Measurements from ENCODE around the gene DNAJC4.
A peak's percentile ranks its signal among the peaks of the same experiment; 100 is the strongest.

DNAJC4 gene

DNA sequence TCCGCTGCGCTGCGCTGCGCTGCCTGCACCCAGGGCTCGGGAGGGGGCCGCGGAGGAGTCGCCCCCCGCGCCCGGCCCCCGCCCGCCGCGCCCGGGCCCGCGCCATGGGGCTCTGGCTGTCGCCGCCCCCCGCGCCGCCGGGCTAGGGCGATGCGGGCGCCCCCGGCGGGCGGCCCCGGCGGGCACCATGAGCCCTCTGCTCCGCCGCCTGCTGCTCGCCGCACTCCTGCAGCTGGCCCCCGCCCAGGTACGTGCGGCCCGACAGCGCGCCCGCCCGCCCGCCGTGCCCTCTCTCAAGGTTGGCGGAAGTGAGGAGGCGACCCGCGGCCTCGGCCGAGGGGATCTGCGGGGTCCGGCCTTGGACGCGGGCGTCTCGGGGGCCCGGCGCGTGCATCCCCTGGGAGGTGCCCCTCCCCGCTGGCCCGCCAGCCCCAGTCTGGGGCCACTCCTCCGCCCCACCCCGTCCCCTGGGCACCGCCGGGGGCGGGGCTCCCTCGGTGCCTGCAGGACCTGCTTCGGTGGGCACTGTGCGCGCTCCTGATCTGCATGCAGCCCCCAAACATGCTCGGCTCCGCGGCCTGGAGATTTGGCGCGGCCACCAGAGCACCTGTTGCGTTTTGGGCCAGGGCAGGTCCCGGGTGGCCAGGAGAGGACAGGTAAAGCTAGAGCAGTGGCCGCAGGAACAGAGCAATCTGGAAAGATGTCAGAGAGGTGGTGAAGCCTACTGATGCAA, 4.5 kb downstream of the DNAJC4 start:
- Histone ChIP-seq H3F3A (ENCODE audit: insufficient read depth, low read length) (peaks cover 20% of the 10 kb centered on the region), H3K9ac (ENCODE audit: low read length) (peak overlapping the region; percentile 46; the same call in 1 of the 2 replicates), H3K4me1 (ENCODE audit: low read length) (peaks cover 10% of the 10 kb centered on the region), H4K20me1 (ENCODE audit: insufficient read depth, low read length) (no peaks in the 10 kb centered on the region), H3K27ac (ENCODE audit: low read length) (no peak overlapping the region), H2AFZ (ENCODE audit: low read length) (peak overlapping the region; percentile 35), H3K9me3 (replicated peaks; ENCODE audit: insufficient read depth, low read length) (no peaks in the 10 kb centered on the region), H3K36me3 (replicated peaks; ENCODE audit: insufficient read depth, low read length) (no peaks in the 10 kb centered on the region), H3K79me2 (ENCODE audit: low read length) (peaks cover 18% of the 10 kb centered on the region), H3K27me3 (replicated peaks; ENCODE audit: insufficient read depth, low read length) (no peaks in the 10 kb centered on the region), H3K9me2 (replicated peaks; ENCODE audit: insufficient read depth, low read length) (no peaks in the 10 kb centered on the region), H3K4me2 (ENCODE audit: low read depth, low read length) (peak overlapping the region; percentile 88), H3K4me3 (ENCODE audit: low read length) (peak overlapping the region; percentile 73)
- DNase-seq, result peak; percentile 60
- TF ChIP-seq, protein P1, sequence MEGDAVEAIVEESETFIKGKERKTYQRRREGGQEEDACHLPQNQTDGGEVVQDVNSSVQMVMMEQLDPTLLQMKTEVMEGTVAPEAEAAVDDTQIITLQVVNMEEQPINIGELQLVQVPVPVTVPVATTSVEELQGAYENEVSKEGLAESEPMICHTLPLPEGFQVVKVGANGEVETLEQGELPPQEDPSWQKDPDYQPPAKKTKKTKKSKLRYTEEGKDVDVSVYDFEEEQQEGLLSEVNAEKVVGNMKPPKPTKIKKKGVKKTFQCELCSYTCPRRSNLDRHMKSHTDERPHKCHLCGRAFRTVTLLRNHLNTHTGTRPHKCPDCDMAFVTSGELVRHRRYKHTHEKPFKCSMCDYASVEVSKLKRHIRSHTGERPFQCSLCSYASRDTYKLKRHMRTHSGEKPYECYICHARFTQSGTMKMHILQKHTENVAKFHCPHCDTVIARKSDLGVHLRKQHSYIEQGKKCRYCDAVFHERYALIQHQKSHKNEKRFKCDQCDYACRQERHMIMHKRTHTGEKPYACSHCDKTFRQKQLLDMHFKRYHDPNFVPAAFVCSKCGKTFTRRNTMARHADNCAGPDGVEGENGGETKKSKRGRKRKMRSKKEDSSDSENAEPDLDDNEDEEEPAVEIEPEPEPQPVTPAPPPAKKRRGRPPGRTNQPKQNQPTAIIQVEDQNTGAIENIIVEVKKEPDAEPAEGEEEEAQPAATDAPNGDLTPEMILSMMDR (IDR thresholded peaks at IDR 0.05; ENCODE audit: low read length), result no peak
- TF ChIP-seq EZH2 (optimal IDR thresholded peaks at IDR 0.05; ENCODE audit: low read depth, low read length) (no peak), EZH2phosphoT487 (IDR thresholded peaks at IDR 0.05; ENCODE audit: low read length) (no peak)

DNA sequence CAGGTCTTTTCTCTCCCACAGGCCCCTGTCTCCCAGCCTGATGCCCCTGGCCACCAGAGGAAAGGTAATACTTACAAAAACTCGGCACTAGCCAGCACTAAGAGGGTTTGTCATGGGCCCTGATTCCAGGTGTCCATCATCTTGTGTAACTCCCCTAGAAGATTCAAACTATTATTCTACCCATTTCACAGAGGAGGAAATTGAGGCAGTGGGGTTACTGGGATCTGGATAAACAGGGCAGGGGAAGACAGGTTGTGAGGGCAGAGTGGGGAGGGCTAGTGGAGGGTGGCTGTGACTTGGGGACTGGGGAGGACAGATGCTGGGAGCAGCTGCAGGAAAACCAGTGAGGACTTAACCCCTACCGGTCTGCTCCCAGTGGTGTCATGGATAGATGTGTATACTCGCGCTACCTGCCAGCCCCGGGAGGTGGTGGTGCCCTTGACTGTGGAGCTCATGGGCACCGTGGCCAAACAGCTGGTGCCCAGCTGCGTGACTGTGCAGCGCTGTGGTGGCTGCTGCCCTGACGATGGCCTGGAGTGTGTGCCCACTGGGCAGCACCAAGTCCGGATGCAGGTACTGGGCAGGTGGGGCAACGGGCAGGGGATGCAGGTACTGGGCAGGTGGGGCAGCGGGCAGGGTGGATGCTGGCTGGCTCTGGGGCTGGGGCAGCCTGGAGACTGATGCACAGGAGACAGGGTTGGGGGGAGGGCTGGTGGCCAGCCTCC, 5.3 kb downstream of the DNAJC4 start:
- no peaks in the 10 kb centered on the region for H3K27me3 ChIP-seq (replicated peaks; ENCODE audit: insufficient read depth, low read length)
- H3K36me3 ChIP-seq (replicated peaks; ENCODE audit: insufficient read depth, low read length), result no peaks in the 10 kb centered on the region
- H4K20me1 ChIP-seq (ENCODE audit: insufficient read depth, low read length), result no peaks in the 10 kb centered on the region
- peaks cover 23% of the 10 kb centered on the region for H3F3A ChIP-seq (ENCODE audit: insufficient read depth, low read length)
- peak overlapping the region; percentile 73 for H3K4me3 ChIP-seq (ENCODE audit: low read length)
- H3K9ac ChIP-seq (ENCODE audit: low read length), result peak overlapping the region; percentile 46; the same call in 1 of the 2 replicates
- H3K4me2 ChIP-seq (ENCODE audit: low read depth, low read length), result peak overlapping the region; percentile 88
- no peaks in the 10 kb centered on the region for H3K9me3 ChIP-seq (replicated peaks; ENCODE audit: insufficient read depth, low read length)
- no peak for DNase-seq
- TF ChIP-seq, protein P1 (IDR thresholded peaks at IDR 0.05; ENCODE audit: low read length), result no peak
- TF ChIP-seq EZH2 (optimal IDR thresholded peaks at IDR 0.05; ENCODE audit: low read depth, low read length), result no peak
- TF ChIP-seq EZH2phosphoT487 (IDR thresholded peaks at IDR 0.05; ENCODE audit: low read length), result no peak
- no peaks in the 10 kb centered on the region for H3K9me2 ChIP-seq (replicated peaks; ENCODE audit: insufficient read depth, low read length)
- peaks cover 18% of the 10 kb centered on the region for H3K79me2 ChIP-seq (ENCODE audit: low read length)
- H3K4me1 ChIP-seq (ENCODE audit: low read length), result peaks cover 16% of the 10 kb centered on the region
- H3K27ac ChIP-seq (ENCODE audit: low read length), result no peak overlapping the region
- H2AFZ ChIP-seq (ENCODE audit: low read length), result no peak overlapping the region

DNA sequence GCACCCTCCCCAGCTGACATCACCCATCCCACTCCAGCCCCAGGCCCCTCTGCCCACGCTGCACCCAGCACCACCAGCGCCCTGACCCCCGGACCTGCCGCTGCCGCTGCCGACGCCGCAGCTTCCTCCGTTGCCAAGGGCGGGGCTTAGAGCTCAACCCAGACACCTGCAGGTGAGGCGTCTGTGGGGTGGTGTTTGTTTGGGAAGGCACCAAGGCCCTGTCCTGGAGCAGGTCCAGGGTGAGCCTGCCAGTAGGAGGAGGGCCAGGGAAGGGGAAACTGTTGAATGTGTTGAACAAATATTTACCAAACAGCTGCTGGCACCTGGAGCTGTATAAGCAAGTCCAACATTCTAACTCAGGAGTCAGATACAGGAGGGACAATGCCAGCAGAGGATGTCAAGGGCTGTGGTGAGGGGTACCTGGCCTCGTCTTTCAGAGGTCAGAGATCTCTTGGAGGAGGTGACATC, 7.2 kb downstream of the DNAJC4 start:
- Histone ChIP-seq H3K9ac (ENCODE audit: low read length) (no peak overlapping the region), H2AFZ (ENCODE audit: low read length) (no peak overlapping the region), H3K9me2 (replicated peaks; ENCODE audit: insufficient read depth, low read length) (no peaks in the 10 kb centered on the region), H3K79me2 (ENCODE audit: low read length) (peaks cover 25% of the 10 kb centered on the region), H3K36me3 (replicated peaks; ENCODE audit: insufficient read depth, low read length) (no peaks in the 10 kb centered on the region), H3K4me1 (ENCODE audit: low read length) (peaks cover 21% of the 10 kb centered on the region), H4K20me1 (ENCODE audit: insufficient read depth, low read length) (no peaks in the 10 kb centered on the region), H3K4me3 (ENCODE audit: low read length) (no peak overlapping the region), H3K27ac (ENCODE audit: low read length) (no peak overlapping the region), H3K4me2 (ENCODE audit: low read depth, low read length) (no peak overlapping the region), H3K9me3 (replicated peaks; ENCODE audit: insufficient read depth, low read length) (no peaks in the 10 kb centered on the region), H3K27me3 (replicated peaks; ENCODE audit: insufficient read depth, low read length) (no peaks in the 10 kb centered on the region), H3F3A (ENCODE audit: insufficient read depth, low read length) (peaks cover 24% of the 10 kb centered on the region)
- DNase-seq, result no peak
- TF ChIP-seq, protein P1 (IDR thresholded peaks at IDR 0.05; ENCODE audit: low read length), result no peak
- TF ChIP-seq EZH2 (optimal IDR thresholded peaks at IDR 0.05; ENCODE audit: low read depth, low read length) (no peak), EZH2phosphoT487 (IDR thresholded peaks at IDR 0.05; ENCODE audit: low read length) (no peak)
